ENCODE measurements around the gene ACKR3. TPM values are rescaled to one million over a fixed set of nuclear protein-coding genes. Genes with fewer than 3 reads are reported as not detected.

ACKR3 gene
- total and polyA plus RNA-seq, 2 donors (not counting 1 experiment from before 2014, with no cell fraction given): 7.1 to 15.3 TPM

GRCh38 chr2:236554629-236555282, 14.9 kb upstream of the ACKR3 start:
- H2AFZ ChIP-seq (ENCODE audit: insufficient read depth, low read depth, low read length, poor library complexity, severe bottlenecking): no peak overlapping the region
- POLR2A ChIA-PET: interaction anchor here (0.7 kb wide), 1 partner anchor 13 kb away, joined by 6 read pairs; no protein-coding TSS in a partner anchor
- peaks cover 4% of the 10 kb centered on the region for H3K9me3 Mint-ChIP-seq (ENCODE audit: insufficient read depth)
- no peak overlapping the region for H3K27ac Mint-ChIP-seq
- ATAC-seq (ENCODE audit: low read depth): no peak
- WGBS (ENCODE audit: insufficient coverage): 51% methylated on average over 6 of the region's 7 CpGs
- H3K27ac ChIP-seq (ENCODE audit: low read length in 2 of 2): no peak overlapping the region
- no peaks in the 10 kb centered on the region for H3K27me3 ChIP-seq (replicated peaks in 1 of 4; ENCODE audit: control extremely low read depth in 1 of 4, control insufficient read depth in 3 of 4, insufficient read depth in 4 of 4, low read length in 3 of 4)
- H3K4me3 ChIP-seq (ENCODE audit: control extremely low read depth in 1 of 5, extremely low read depth in 1 of 5, insufficient read depth in 1 of 5, low read depth in 2 of 5, low read length in 4 of 5): no peak overlapping the region
- DNase-seq: no peak
- no peaks in the 10 kb centered on the region for H3K27me3 Mint-ChIP-seq
- H3K4me2 ChIP-seq (replicated peaks; ENCODE audit: low read depth, low read length, poor library complexity, severe bottlenecking): peak overlapping the region; percentile 27
- H3K36me3 ChIP-seq (replicated peaks in 1 of 2; ENCODE audit: control extremely low read depth in 1 of 2, control insufficient read depth in 1 of 2, extremely low read depth in 1 of 2, insufficient read depth in 2 of 2, low read length in 1 of 2): no peaks in the 10 kb centered on the region
- H3K4me1 Mint-ChIP-seq: peaks cover 58% of the 10 kb centered on the region
- no peak overlapping the region for H3K4me3 Mint-ChIP-seq
- H3K9me3 ChIP-seq (ENCODE audit: control extremely low read depth in 1 of 3, control insufficient read depth in 2 of 3, insufficient read depth in 1 of 3, low read length in 2 of 3): peaks cover 0 to 16% (median 8%) of the 10 kb centered on the region in 3 donors
- H3K4me1 ChIP-seq (ENCODE audit: control insufficient read depth in 2 of 2, insufficient read depth in 2 of 2, low read length in 2 of 2): peaks cover 46 to 51% of the 10 kb centered on the region in 2 donors
- peaks cover 3% of the 10 kb centered on the region for H3K79me2 ChIP-seq (ENCODE audit: control insufficient read depth, insufficient read depth, low read length)
- H3K9ac ChIP-seq (ENCODE audit: low read length): no peak overlapping the region
- H4K20me1 ChIP-seq (ENCODE audit: control insufficient read depth, insufficient read depth, low read length, poor library complexity, severe bottlenecking): no peaks in the 10 kb centered on the region
- CTCF ChIA-PET: interaction anchor here (0.6 to 4.3 kb wide), 3 partner anchors 14 to 505 kb away, joined by 3 to 41 read pairs (median 40); partner anchors contain the start of gene ACKR3
- intact Hi-C loops (cut with micrococcal nuclease): no loop called here
- TF ChIP-seq CTCF (IDR thresholded peaks at IDR 0.05) (no peak), EZH2 (IDR thresholded peaks at IDR 0.05; ENCODE audit: borderline replicate concordance, insufficient read depth, low read depth, low read length, poor library complexity, severe bottlenecking) (no peak)

GRCh38 chr2:236555481-236555880, 14.1 kb upstream of the ACKR3 start:
- Histone ChIP-seq H3K9me3 (ENCODE audit: control extremely low read depth in 1 of 3, control insufficient read depth in 2 of 3, insufficient read depth in 1 of 3, low read length in 2 of 3) (peaks cover 0 to 16% (median 8%) of the 10 kb centered on the region in 3 donors), H3K4me2 (replicated peaks; ENCODE audit: low read depth, low read length, poor library complexity, severe bottlenecking) (peak overlapping the region; percentile 27), H3K9ac (ENCODE audit: low read length) (no peak overlapping the region), H3K79me2 (ENCODE audit: control insufficient read depth, insufficient read depth, low read length) (peaks cover 3% of the 10 kb centered on the region), H2AFZ (ENCODE audit: insufficient read depth, low read depth, low read length, poor library complexity, severe bottlenecking) (no peak overlapping the region), H3K27ac (ENCODE audit: low read length in 2 of 2) (no peak overlapping the region), H3K4me1 (ENCODE audit: control insufficient read depth in 2 of 2, insufficient read depth in 2 of 2, low read length in 2 of 2) (peaks cover 40 to 43% of the 10 kb centered on the region in 2 donors), H4K20me1 (ENCODE audit: control insufficient read depth, insufficient read depth, low read length, poor library complexity, severe bottlenecking) (no peaks in the 10 kb centered on the region), H3K36me3 (replicated peaks in 1 of 2; ENCODE audit: control extremely low read depth in 1 of 2, control insufficient read depth in 1 of 2, extremely low read depth in 1 of 2, insufficient read depth in 2 of 2, low read length in 1 of 2) (no peaks in the 10 kb centered on the region), H3K4me3 (ENCODE audit: control extremely low read depth in 1 of 5, extremely low read depth in 1 of 5, insufficient read depth in 1 of 5, low read depth in 2 of 5, low read length in 4 of 5) (no peak overlapping the region), H3K27me3 (replicated peaks in 1 of 4; ENCODE audit: control extremely low read depth in 1 of 4, control insufficient read depth in 3 of 4, insufficient read depth in 4 of 4, low read length in 3 of 4) (no peaks in the 10 kb centered on the region)
- Mint-ChIP-seq H3K27ac (no peak overlapping the region), H3K4me3 (no peak overlapping the region), H3K4me1 (peaks cover 52% of the 10 kb centered on the region), H3K27me3 (no peaks in the 10 kb centered on the region), H3K9me3 (ENCODE audit: insufficient read depth) (peaks cover 4% of the 10 kb centered on the region)
- no CpG with 5 or more reads among the region's 1 CpG for WGBS (ENCODE audit: insufficient coverage)
- DNase-seq (no peak), ATAC-seq (ENCODE audit: low read depth) (no peak)
- intact Hi-C loops (cut with micrococcal nuclease): no loop called here
- CTCF ChIA-PET: interaction anchor here (4.1 to 4.3 kb wide), 2 partner anchors 14 to 42 kb away, joined by 40 to 41 read pairs; partner anchors contain the start of gene ACKR3
- TF ChIP-seq EZH2 (IDR thresholded peaks at IDR 0.05; ENCODE audit: borderline replicate concordance, insufficient read depth, low read depth, low read length, poor library complexity, severe bottlenecking) (no peak), CTCF (IDR thresholded peaks at IDR 0.05) (no peak)
- POLR2A ChIA-PET: interaction anchor here (0.7 to 1.9 kb wide), 2 partner anchors 12 to 14 kb away, joined by 4 to 6 read pairs; partner anchors contain the start of gene ACKR3
